NCI-H1436 (cell line): ENCODE measurements around the gene CCDC7.
A peak's percentile ranks its signal among the peaks of the same experiment; 100 is the strongest.
"Not testable (repeated sequence)": the region's sequence is repeated elsewhere in the genome, so short reads cannot be mapped to it uniquely, and the experiment has no call there.

Experiments
- DNase-seq: peaks from one replicate; lab custom pipeline; 2025; lab: John Stamatoyannopoulos, UW

Gene CCDC7

GRCh38 chr10:32699683-32700082 lies 253.7 kb downstream of the CCDC7 start:
- not testable (repeated sequence) for DNase-seq

- no peak for DNase-seq
Measured at GRCh38 chr10:32713560-32713959, 267.6 kb downstream of the CCDC7 start.

GRCh38 chr10:32731527-32731926 lies 285.6 kb downstream of the CCDC7 start:
- no peak for DNase-seq

GRCh38 chr10:32738958-32739357 lies 293.0 kb downstream of the CCDC7 start:
- no peak for DNase-seq

GRCh38 chr10:32744321-32744720 lies 298.4 kb downstream of the CCDC7 start:
- DNase-seq = no peak

DNA sequence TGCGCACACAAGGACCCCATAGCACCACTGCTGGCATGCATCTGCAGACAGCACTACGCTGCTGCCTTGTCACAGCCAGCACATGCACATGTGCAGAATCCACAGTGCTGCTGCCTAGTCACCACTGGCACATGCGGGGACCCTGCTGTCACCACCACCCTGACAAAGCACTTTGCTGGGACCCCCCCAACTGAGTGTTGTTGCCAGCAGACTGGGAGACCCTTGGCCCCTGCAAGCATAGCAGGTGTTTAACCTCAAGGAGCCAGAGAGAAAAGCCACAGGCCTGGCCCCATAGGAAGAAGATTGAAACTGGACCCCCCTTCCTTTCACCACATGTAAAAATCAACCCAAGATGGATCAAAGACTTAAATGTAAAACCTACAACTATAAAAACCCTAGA lies 300.9 kb downstream of the CCDC7 start:
- DNase-seq = no peak

GRCh38 chr10:32751582-32751981 lies 305.6 kb downstream of the CCDC7 start:
- no peak for DNase-seq

- not testable (repeated sequence) for DNase-seq
Measured at GRCh38 chr10:32754900-32755299, 309.0 kb downstream of the CCDC7 start.

DNA sequence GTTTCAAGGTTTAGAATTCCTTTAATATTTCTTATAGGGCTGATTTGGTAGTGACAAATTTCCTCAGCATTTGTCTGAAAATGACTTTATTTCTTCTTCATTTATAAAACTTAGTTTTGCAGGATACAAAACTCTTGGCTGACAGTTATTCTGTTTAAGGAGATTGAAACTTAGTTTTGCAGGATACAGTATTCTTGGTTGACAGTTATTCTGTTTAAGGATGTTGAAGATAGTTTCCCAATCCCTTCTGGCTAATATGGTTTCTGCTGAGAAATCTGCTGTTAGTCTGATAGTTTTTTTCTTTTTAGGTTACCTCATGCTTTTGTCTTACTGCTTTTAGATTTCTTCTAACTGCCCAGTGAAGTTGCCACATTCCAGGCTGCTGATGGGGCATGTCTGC lies 325.3 kb downstream of the CCDC7 start:
- DNase-seq = no peak

- DNase-seq = no peak
Measured at GRCh38 chr10:32773105-32773504, 327.2 kb downstream of the CCDC7 start.

DNA sequence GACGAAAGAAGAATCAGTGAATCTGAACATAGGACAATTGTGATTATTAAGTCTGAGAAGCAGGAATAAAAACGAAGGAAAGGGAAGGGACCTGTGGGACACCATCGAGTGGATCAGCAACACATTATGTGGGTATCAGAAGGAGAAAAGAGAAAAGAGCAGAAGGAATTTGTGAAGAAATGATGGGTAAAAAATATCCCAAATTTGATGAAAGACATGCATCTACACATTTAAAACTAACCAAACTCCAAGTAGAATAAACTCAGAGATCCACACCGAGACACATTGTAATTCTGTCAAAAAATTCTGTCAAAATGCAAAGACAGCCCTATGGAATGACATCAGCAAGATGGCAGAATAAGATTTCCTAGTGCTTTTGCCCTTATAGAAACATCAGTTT lies 341.0 kb downstream of the CCDC7 start:
- DNase-seq = no peak

DNA sequence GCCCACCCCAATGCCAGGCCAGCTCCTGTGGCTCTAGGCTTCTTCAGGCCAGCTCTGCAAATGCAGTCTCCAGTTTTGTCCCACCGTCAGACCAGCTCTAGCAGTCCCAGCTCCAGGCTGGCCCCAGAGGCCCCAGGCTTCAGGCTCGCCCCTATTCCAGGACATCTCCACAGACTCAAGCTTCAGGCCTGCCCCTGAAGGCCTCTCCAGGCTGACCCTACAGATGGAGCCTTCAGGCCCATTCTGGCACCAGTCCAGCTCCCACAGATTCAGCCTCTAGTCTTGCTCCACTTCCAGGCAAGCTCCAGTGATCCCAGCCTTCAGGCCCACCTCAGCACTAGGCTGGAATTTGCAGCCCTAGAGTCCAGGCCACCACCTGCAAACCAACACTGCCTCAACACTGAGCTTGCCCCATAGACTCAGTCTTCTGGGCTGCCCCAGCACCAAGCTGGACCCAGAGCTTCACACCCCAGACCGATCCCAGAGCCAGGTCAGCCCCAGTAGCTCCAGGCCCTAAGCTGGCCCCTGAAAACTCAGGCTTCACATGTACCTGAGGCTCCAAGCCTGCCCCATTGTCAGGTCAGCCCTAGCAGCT lies 341.8 kb downstream of the CCDC7 start:
- DNase-seq = no peak

DNA sequence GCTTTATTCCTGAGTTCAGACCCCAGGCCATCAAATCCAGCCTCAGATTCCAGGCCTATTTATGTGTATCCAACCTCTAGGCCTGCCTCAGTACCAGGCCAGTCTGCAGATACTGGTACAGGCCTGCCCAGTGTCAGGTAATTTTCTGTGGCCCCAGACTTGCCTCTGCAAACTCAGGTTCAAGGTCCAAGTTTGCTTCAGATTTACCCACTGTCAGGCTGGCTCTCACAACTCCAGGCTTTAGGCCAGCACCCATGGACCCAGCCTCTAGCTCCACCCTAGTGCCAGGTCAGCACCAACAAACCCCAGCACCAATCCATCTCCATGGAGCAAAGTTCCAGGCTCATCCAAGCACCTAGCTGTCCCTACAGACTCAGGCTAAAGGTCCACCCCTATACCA lies 342.4 kb downstream of the CCDC7 start:
- DNase-seq = no peak

DNA sequence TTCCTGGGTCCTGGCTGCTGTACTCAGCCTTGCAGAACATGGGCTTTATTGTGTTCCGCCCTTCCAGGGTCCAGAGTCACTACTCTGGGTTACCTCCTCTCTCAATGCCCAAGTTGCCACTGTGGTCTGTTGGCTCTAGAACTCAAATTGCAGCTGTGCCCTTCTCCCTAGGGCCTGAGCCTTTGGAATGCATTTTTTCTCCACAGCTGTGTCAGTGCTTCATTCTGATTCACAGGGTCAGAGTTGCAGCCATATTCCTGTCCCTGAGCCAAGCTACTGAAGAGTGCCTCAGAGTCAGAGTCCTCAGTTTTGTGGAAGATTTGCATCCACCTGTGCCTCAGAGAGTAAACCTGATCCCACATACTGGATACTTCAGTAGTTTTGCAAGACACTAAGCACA lies 344.5 kb downstream of the CCDC7 start:
- DNase-seq = no peak

- DNase-seq = no peak
Measured at GRCh38 chr10:32793033-32793432, 347.1 kb downstream of the CCDC7 start.

GRCh38 chr10:32795598-32796183 lies 349.8 kb downstream of the CCDC7 start:
- peak; percentile 27 for DNase-seq

- not testable (repeated sequence) for DNase-seq
Measured at GRCh38 chr10:32797393-32797792, 351.5 kb downstream of the CCDC7 start.

DNA sequence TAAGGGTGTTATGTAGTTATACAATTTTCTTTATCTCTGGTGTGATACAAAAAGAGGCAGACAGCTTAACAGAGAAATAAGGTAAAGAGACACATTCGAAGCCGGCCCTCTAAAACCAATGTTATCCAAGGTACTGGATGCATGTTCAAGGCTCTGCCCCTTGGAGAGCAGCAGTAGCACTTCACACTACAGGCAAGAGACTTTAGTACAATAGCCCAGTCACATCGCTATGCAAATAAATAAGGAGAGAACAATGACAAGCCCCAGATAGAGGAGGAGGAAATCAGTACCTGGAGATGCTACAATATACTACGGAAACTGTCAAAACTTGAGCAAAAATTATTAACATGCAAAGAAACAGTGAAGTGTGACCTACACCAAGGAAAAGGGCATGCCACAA lies 401.0 kb downstream of the CCDC7 start:
- no peak for DNase-seq

GRCh38 chr10:32851301-32851700 lies 405.4 kb downstream of the CCDC7 start:
- DNase-seq = no peak

- no peak for DNase-seq
Measured at GRCh38 chr10:32854435-32854834, 408.5 kb downstream of the CCDC7 start.

GRCh38 chr10:32865170-32865569 lies 419.2 kb downstream of the CCDC7 start:
- DNase-seq = no peak

- no peak for DNase-seq
Measured at GRCh38 chr10:32877915-32878314, 432.0 kb downstream of the CCDC7 start.

- DNase-seq = no peak
Measured at GRCh38 chr10:32878646-32879045, 432.7 kb downstream of the CCDC7 start.

DNA sequence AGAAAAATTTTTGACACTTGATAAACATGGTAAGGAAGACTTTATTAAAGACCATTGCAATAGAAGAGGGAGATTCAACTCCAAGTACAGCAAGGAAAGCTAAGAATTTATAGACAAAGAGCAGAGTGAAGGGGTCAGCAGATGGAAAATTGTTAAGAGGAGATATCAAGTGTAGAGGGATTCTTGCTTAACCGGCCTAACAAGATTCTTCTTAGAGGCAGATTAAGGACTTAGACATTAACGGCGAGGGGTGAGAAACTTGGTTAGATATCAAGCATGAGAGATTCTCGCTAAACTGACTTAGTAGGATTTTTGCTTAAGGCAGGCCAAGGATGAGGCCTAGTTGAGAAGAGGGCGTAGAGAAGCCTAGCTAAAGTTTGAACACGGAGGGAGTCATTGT lies 436.1 kb downstream of the CCDC7 start:
- no peak for DNase-seq
